Measurements from ENCODE around the gene BABAM2.

GRCh38 chr2:27916293-27916995 is 25.9 kb downstream of the BABAM2 start:
- TF ChIP-seq CTCF (IDR thresholded peaks at IDR 0.05), result no peak
- TF ChIP-seq POLR2A (IDR thresholded peaks at IDR 0.05), result no peak

Measured in thyroid gland (tissue), 4 donors.